Suprapubic skin (tissue), 4 donors: ENCODE data around the gene NR3C1.

Experiments
- POLR2A ChIP-seq, 2 donors: fragments of 450-650 bp; IDR thresholded peaks; one replicate each; pipeline ENCODE4 v1.6.1; 2017; ENCODE audit warnings: antibody characterized with exemption in 2 of 2, mild to moderate bottlenecking in 2 of 2, moderate library complexity in 2 of 2
- POLR2AphosphoS5 ChIP-seq, 3 donors: sonication (generic); formaldehyde crosslinking; IDR thresholded peaks; one replicate each; pipeline ENCODE4 v1.6.1; 2017; ENCODE audit warnings: antibody characterized with exemption in 3 of 3
- TF ChIP-seq, protein P1 (sequence below), 2 donors: fragments of 200-600 bp in 1 of 2; fragments of 450-650 bp in 1 of 2; sonication (generic) in 1 of 2; IDR thresholded peaks; one replicate each; pipeline ENCODE4 v1.5.1; 2016 to 2019; ENCODE audit warnings: antibody characterized with exemption in 2 of 2, mild to moderate bottlenecking in 1 of 2, moderate library complexity in 1 of 2

DNA sequence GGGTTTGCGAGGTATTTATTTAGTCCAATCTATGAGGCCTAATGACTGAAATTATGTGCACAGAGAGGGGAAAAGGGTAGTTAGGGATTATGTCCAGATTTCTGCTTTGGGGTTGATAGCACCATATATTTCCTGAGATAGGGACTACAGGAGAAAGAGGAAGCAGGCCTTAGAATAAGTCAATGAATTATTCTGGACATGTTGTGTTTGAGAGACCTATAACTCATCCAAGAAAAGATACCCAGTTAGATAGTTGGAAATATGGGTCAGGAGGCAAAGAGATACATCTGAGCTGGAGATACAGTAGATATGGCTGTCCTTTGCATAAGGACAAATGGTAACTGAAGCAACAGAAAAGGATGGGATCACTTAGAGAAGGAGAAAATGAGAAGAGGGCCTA lies 53.1 kb downstream of the NR3C1 start:
- TF ChIP-seq, protein P1, sequence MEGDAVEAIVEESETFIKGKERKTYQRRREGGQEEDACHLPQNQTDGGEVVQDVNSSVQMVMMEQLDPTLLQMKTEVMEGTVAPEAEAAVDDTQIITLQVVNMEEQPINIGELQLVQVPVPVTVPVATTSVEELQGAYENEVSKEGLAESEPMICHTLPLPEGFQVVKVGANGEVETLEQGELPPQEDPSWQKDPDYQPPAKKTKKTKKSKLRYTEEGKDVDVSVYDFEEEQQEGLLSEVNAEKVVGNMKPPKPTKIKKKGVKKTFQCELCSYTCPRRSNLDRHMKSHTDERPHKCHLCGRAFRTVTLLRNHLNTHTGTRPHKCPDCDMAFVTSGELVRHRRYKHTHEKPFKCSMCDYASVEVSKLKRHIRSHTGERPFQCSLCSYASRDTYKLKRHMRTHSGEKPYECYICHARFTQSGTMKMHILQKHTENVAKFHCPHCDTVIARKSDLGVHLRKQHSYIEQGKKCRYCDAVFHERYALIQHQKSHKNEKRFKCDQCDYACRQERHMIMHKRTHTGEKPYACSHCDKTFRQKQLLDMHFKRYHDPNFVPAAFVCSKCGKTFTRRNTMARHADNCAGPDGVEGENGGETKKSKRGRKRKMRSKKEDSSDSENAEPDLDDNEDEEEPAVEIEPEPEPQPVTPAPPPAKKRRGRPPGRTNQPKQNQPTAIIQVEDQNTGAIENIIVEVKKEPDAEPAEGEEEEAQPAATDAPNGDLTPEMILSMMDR (IDR thresholded peaks at IDR 0.05), result no peak
- no peak for TF ChIP-seq POLR2A (IDR thresholded peaks at IDR 0.05)
- no peak for TF ChIP-seq POLR2AphosphoS5 (IDR thresholded peaks at IDR 0.05)
